SK-N-SH treated with all-trans-retinoic acid at 6 μM for 48 hours (cell line): ENCODE results near the gene ATG10.

Experiments used
- BACH2 ChIP-seq: fragments of 250-450 bp; sonication (Bioruptor Pico); IDR thresholded peaks from 2 replicates; pipeline ENCODE4 v1.9.0; 2021; ENCODE audit warnings: mild to moderate bottlenecking, borderline replicate concordance
- CREB5 ChIP-seq: fragments of 250-450 bp; sonication (Bioruptor Pico); IDR thresholded peaks from 2 replicates; pipeline ENCODE4 v1.5.1; 2020; ENCODE audit warnings: low read depth, mild to moderate bottlenecking, moderate library complexity
- ISL1 ChIP-seq: fragments of 250-450 bp; sonication (Bioruptor Pico); IDR thresholded peaks from 2 replicates; pipeline ENCODE4 v2.1.2; 2022; ENCODE audit warnings: mild to moderate bottlenecking, moderate library complexity
- OSR1 ChIP-seq: fragments of 250-450 bp; sonication (Bioruptor Pico); IDR thresholded peaks from 2 replicates; pipeline ENCODE4 v1.8.0; 2022; ENCODE audit warnings: moderate library complexity, mild to moderate bottlenecking, inconsistent platforms
- POU6F1 ChIP-seq: fragments of 250-450 bp; sonication (Bioruptor Pico); IDR thresholded peaks from 2 replicates; pipeline ENCODE4 v1.8.0; 2021; ENCODE audit warnings: low read depth, mild to moderate bottlenecking, moderate library complexity, borderline replicate concordance
- RARB ChIP-seq: fragments of 250-450 bp; sonication (Bioruptor Pico); IDR thresholded peaks from 2 replicates; pipeline ENCODE4 v1.8.0; 2021; ENCODE audit warnings: mild to moderate bottlenecking, moderate library complexity
- TCF4 ChIP-seq: fragments of 250-450 bp; sonication (Bioruptor Pico); IDR thresholded peaks from 2 replicates; pipeline ENCODE4 v1.8.0; 2021; ENCODE audit warnings: mild to moderate bottlenecking, moderate library complexity, borderline replicate concordance
- TOX ChIP-seq: fragments of 250-450 bp; sonication (Bioruptor Pico); IDR thresholded peaks from 2 replicates; pipeline ENCODE4 v1.8.0; 2021; ENCODE audit warnings: mild to moderate bottlenecking, moderate library complexity, borderline replicate concordance
- ZFP3 ChIP-seq: fragments of 250-450 bp; sonication (Bioruptor Pico); IDR thresholded peaks from 2 replicates; pipeline ENCODE4 v1.5.0; 2020; ENCODE audit warnings: mild to moderate bottlenecking, moderate library complexity
- ZNF565 ChIP-seq: fragments of 450-650 bp; formaldehyde crosslinking; conservative IDR thresholded peaks from 2 replicates; pipeline ENCODE4 v1.5.0; 2020; ENCODE audit warnings: low read depth, mild to moderate bottlenecking, moderate library complexity
- ZNF70 ChIP-seq: fragments of 450-650 bp; formaldehyde crosslinking; IDR thresholded peaks from 2 replicates; pipeline ENCODE4 v1.5.0; 2020; ENCODE audit warnings: mild to moderate bottlenecking, moderate library complexity
- ZNF8 ChIP-seq: fragments of 450-650 bp; formaldehyde crosslinking; IDR thresholded peaks from 2 replicates; pipeline ENCODE4 v1.5.0; 2020; ENCODE audit warnings: mild to moderate bottlenecking, moderate library complexity
- TF ChIP-seq, protein P1 (sequence below): fragments of 250-450 bp; sonication (Bioruptor Pico); IDR thresholded peaks from 2 replicates; pipeline ENCODE4 v1.5.1; 2021; ENCODE audit warnings: mild to moderate bottlenecking, moderate library complexity
- TF ChIP-seq, protein P2 (sequence below): fragments of 250-450 bp; sonication (Bioruptor Pico); IDR thresholded peaks from 2 replicates; pipeline ENCODE4 v1.8.0; 2020; ENCODE audit warnings: mild to moderate bottlenecking, moderate library complexity, borderline replicate concordance

- TF ChIP-seq ZFP3 (CRISPR knock-in tag) (no peak), ZNF70 (CRISPR knock-in tag) (no peak), TCF4 (CRISPR knock-in tag) (no peak), RARB (no peak), POU6F1 (no peak), ZNF565 (CRISPR knock-in tag) (no peak), ZNF8 (CRISPR knock-in tag) (no peak), TOX (CRISPR knock-in tag) (no peak), BACH2 (no peak), ISL1 (CRISPR knock-in tag) (no peak), CREB5 (CRISPR knock-in tag) (no peak), OSR1 (CRISPR knock-in tag) (no peak)
- TF ChIP-seq, protein P1, sequence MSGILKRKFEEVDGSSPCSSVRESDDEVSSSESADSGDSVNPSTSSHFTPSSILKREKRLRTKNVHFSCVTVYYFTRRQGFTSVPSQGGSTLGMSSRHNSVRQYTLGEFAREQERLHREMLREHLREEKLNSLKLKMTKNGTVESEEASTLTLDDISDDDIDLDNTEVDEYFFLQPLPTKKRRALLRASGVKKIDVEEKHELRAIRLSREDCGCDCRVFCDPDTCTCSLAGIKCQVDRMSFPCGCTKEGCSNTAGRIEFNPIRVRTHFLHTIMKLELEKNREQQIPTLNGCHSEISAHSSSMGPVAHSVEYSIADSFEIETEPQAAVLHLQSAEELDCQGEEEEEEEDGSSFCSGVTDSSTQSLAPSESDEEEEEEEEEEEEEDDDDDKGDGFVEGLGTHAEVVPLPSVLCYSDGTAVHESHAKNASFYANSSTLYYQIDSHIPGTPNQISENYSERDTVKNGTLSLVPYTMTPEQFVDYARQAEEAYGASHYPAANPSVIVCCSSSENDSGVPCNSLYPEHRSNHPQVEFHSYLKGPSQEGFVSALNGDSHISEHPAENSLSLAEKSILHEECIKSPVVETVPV (CRISPR knock-in tag), result no peak
- TF ChIP-seq, protein P2, sequence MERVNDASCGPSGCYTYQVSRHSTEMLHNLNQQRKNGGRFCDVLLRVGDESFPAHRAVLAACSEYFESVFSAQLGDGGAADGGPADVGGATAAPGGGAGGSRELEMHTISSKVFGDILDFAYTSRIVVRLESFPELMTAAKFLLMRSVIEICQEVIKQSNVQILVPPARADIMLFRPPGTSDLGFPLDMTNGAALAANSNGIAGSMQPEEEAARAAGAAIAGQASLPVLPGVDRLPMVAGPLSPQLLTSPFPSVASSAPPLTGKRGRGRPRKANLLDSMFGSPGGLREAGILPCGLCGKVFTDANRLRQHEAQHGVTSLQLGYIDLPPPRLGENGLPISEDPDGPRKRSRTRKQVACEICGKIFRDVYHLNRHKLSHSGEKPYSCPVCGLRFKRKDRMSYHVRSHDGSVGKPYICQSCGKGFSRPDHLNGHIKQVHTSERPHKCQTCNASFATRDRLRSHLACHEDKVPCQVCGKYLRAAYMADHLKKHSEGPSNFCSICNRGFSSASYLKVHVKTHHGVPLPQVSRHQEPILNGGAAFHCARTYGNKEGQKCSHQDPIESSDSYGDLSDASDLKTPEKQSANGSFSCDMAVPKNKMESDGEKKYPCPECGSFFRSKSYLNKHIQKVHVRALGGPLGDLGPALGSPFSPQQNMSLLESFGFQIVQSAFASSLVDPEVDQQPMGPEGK (CRISPR knock-in tag), result no peak
These were observed 189.1 kb downstream of the ATG10 start for GRCh38 chr5:82160948-82161347.
